GM19023 (cell line): ENCODE measurements around the gene CAPZB.

ENCODE experiments used
- ATAC-seq: cut with Tn5 transposase; IDR thresholded peaks from one replicate; pipeline ENCODE4 v1.9.1; 2021; ENCODE audit warnings: mild to moderate bottlenecking, moderate library complexity; ENCODE audit not compliant: unreplicated experiment

The CAPZB gene

DNA sequence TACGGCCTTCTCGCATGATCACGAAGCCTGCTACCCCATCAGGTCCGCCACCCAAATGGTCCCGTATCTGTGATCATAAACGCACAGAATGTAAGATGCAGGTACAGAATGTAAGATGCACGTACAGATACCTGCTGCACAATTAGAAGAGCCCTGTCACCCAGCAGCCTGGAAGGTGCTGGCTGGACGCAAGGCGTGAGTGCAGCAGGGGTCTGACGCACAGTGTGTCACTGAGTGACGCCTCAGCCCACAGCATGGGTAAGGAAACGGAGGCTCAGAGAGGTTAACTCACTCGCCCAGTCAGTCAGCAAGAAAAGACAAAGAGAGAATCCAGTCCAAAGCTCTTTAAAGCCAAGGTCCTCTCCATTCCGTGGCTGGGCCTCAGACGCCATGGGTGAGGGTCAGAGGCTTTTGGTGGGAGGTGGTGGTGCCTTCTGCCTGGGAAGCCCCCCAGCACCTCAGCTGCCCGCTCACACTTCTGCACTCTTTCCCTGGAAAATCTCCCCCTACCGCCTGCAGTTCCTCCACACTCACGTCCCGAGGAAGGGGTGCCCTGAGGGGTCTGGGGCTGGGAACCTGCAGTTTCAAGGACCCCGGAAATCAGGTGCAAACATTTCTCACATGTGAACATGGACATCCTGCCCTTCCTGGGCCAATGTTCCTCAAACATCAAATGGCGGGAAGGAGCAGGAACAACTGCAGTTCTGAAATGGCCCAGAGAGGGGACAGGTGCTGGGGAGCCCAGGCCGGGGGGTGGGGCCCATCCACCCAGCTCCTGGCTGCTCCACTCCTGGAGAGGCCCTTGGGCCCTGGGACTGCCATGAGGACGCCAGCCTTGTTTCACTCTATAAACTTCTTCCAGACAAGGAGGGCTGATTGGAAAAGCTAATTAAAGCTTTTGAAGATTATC, 113.9 kb downstream of the CAPZB start:
- no peak for ATAC-seq

DNA sequence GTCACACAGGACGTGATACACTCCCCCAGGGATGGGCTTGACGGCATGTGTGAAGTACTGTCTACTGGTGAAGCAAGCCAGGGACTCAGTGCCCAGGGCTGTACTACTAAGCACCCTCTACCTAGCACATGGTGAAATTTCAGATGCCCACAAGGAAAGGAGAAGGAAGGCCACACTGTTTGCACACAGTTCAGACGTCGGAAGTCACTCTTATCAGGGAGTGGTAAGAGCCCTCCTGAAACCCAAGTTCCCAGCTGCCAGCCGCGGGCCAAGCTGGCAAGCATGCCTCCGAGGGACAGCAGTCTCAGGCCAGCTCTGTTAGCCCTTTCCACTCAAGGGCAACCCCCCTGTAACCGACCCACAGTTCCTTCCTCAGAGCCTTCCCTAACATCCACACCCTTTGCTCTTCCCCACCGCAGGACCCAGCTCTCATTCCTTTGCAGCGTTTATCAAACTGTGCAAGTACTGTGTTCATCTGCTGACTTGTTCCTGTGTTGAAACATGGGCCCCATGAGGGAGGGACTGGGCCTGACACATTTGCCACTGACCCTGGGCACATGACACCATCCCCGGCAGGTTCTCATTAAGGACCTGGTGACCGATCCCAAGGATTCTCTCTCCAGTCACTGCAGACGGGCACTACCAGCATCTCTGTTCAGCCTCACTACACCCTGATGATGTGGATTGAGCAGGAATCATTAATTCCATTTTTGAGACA, 114.7 kb downstream of the CAPZB start:
- ATAC-seq = no peak

DNA sequence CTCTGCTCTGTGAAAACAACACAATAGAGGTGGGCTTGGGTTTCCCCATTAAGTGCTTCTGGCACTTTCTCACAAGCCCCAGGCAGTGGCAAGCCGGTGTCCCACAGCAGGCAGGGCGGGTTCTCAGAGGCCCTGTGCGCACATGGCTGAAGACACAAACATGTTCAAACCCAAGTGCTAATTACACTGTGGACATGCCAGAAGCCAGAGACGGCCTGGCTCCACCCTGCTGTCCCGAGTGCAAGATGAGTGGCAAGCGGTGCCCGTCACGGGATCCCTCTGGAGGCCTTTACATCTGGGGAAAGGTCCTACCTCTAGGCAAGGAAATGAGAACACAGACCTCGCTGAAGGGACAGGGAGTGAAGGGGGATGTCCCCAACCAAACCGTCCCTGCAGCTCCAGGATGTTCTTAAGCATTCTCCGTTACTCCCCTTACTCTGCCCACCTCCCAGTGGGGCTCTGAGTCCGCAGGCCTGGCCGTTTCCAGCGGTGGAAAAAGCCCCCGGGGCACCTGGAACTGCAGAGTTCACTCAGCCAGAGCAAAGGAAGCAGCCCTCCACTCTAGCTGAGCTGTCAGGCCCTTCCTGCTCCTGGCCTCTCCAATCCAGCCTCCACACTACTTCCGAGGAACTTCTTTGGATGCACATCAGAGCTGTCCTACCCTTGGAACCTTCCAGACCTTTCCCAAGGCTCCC, 115.8 kb downstream of the CAPZB start:
- no peak for ATAC-seq

GRCh38 chr1:19368964-19369363, 116.4 kb downstream of the CAPZB start:
- ATAC-seq = no peak

- ATAC-seq = no peak
Observed at GRCh38 chr1:19368050-19368449, 117.3 kb downstream of the CAPZB start.

DNA sequence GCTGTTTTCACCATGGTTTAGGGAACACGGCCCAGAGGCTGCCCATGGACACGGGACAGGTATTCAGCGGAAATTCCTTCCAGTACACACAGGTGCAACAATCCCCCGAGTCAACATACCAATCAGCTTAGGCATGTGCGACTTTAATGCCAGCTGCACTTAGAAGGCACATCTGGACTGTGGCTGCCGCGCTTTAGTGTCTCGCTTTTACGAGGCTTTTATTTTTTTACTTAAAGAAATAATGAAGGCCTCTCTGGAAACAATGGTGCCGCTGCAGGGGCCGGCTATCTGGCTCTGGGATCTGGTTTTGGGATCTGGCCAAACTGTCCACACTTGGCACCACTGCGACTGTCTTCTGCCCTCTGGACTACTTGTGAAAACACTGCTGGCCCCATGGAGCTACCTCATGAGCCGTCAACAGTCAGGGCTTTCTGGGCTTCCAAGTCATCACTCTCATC, 117.7 kb downstream of the CAPZB start:
- ATAC-seq = no peak

DNA sequence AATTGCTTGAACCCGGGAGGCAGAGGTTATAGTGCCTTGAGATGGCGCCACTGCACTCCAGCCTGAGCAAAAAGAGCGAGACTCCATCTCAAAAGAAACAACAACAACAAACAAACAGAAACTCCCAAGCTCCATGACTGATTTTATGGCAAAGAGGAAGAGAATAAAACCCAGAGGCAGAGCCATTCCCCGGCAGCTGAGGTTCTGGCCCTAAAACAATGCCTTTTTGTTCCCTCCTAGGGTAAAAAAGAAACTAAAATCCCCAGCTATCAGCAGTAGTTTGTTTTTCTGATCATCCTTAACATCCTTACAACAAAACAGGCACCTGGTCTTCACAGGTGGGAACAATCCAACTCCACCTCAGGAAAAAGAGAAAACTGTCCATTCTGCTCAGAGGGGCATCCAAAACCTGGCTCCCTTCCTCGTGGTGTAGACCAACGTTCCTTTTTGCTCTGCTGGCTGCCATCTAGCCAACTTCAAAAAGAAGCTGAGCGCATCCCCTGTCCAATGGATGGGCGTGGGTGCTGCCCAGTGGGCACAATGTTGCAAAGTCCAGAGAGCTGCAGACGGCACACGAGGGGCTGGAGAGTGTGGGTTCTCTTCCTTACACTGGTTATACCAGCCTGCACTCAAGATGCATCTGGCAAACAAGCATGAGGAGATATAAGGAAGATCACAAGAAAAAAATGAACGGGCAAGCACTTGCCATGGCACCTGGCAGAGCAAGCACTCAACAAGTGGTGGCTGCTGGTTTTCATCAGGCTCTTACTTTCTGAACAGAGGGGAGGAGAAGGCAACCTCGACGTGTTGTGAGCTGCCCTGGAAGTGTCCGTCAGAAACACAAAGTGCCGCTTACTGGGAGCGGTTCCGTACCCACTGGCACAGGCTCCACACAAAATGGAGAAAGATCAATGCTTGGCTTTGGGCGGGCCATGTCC, 118.5 kb downstream of the CAPZB start:
- ATAC-seq = no peak

GRCh38 chr1:19365721-19366120, 119.6 kb downstream of the CAPZB start:
- no peak for ATAC-seq

GRCh38 chr1:19363536-19364152, 121.7 kb downstream of the CAPZB start:
- no peak for ATAC-seq

DNA sequence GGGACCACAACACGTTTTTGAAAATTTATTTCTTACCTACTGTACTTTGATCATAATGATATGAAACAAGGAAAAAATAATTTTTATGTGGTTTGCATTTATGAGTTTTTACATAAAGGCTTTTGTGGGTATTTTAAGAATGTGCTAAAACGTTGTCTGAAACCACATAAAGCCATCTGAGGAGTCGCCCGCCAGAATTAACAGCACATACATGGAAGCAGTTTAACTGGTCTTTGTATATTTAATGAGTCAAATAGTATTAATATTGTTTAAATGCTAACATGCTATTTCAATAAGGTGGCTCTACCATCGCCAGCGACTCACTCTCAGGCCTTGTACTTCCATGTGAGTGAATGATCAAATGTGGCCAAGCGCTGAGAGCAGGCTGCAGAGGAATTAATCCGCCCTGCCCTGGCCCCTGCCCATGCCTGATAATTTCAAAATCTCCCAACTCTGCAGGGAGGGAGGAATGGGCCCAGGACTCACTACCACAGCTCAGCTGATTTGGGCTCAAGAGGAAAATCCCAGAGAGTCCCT, 123.7 kb downstream of the CAPZB start:
- no peak for ATAC-seq

DNA sequence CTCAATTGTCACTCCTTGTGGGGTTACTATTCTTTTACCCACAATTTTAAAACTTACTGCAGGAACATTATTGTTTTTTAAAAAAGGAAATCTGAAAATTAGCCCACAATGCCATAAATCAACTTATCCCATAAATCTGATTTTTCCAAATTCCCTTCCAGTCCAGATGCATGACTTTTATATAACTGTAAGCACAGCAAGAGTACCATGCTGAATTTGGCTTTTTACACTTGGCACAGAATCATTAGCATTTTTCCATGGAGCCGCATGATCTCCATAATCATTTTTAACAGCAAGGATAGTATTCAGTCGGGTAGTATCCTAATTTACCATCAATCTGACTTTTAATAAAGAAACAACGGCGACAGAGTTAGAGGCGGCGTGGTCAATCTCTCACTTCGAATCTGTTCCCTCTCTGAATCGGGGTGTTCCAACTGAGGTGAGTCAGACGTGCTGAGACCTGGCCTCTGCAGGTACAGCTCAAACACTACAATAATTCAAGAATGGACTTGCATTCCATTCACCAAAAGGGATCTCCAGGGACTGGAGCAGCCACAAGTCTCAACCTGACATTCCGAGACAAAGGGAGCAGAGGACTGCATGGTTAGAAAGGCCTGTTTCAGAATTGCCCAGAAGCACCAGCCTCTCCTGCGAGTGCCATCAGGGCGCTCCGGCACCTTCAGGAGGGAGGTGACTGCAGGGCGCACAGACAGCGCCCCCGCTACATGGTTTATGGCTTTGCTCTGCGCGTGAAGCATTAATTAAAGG, 124.3 kb downstream of the CAPZB start:
- no peak for ATAC-seq

- ATAC-seq = no peak
Observed at GRCh38 chr1:19360432-19360831, 124.9 kb downstream of the CAPZB start.

GRCh38 chr1:19360016-19360415, 125.3 kb downstream of the CAPZB start:
- no peak for ATAC-seq

- ATAC-seq = no peak
Observed at GRCh38 chr1:19359357-19359756, 126.0 kb downstream of the CAPZB start.

- ATAC-seq = no peak
Observed at GRCh38 chr1:19358710-19359109, 126.6 kb downstream of the CAPZB start.

GRCh38 chr1:19357299-19357986, 127.9 kb downstream of the CAPZB start:
- no peak for ATAC-seq

DNA sequence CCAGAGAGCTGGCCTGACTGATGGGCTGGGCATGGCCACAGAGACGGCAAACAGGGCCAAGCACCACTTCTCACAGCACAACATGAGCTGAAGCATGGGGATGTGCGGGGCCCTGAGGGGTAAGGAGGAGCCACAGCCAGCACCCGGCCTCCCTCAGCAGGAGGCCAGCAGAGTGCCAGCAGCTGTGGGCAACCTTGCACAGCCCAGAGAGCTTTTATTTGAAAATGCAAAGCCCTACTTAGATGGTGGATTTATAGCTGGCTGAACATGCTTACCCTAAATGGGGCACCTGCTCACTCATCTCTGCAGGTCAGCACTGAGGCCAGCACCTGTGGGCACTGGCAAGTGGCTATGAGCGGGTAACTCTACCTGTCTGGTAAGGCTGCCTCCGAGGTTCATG, 129.1 kb downstream of the CAPZB start:
- ATAC-seq = no peak

- no peak for ATAC-seq
Observed at GRCh38 chr1:19354531-19354981, 130.8 kb downstream of the CAPZB start.
